B cell (primary cell): ENCODE measurements around the gene RAB11FIP2.

ENCODE experiments used
- CTCF ChIP-seq: fragments of 200-600 bp; IDR thresholded peaks from one replicate; pipeline ENCODE4 v1.8.0; 2022; ENCODE audit warnings: antibody characterized with exemption, mild to moderate bottlenecking
- EZH2 ChIP-seq: IDR thresholded peaks from 2 replicates; pipeline ENCODE4 v1.6.1; 2012; ENCODE audit warnings: borderline replicate concordance, low read depth, mild to moderate bottlenecking, moderate library complexity, low read length; ENCODE audit not compliant: insufficient read depth, poor library complexity, severe bottlenecking

GRCh38 chr10:118042827-118043242, 3.9 kb downstream of the RAB11FIP2 start:
- TF ChIP-seq CTCF: no peak
- TF ChIP-seq EZH2: no peak
